Measurements from ENCODE around the gene HK3. TPM values are rescaled to one million over a fixed set of nuclear protein-coding genes. Genes with fewer than 3 reads are reported as not detected.

Gene HK3
- total and polyA plus RNA-seq, 8 donors = 0.54 to 97.0 (median 1.6) TPM

GRCh38 chr5:176892663-176893062 lies 6.5 kb downstream of the HK3 start:
- TF ChIP-seq CTCF (IDR thresholded peaks at IDR 0.05) = no peak
- H3K4me1 ChIP-seq = peaks cover 0 to 60% of the 10 kb centered on the region in 2 donors
- peaks cover 0 to 57% of the 10 kb centered on the region in 2 donors for H3K36me3 ChIP-seq
- no peak for DNase-seq
- no peaks in the 10 kb centered on the region for H3K9me3 ChIP-seq
- no peak for ATAC-seq
- no peak overlapping the region for H3K4me3 ChIP-seq
- peaks cover 0 to 5% of the 10 kb centered on the region in 2 donors for H3K27me3 ChIP-seq
- intact Hi-C loops (cut with DNase I) = no loop called here
- H3K27ac ChIP-seq = peak overlapping the region in 1 of 2 donors; percentile 90

GRCh38 chr5:176891331-176891958 lies 7.7 kb downstream of the HK3 start:
- Histone ChIP-seq H3K27ac (peak overlapping the region in 1 of 2 donors; percentile 90), H3K27me3 (peaks cover 0 to 5% of the 10 kb centered on the region in 2 donors), H3K4me3 (no peak overlapping the region), H3K9me3 (no peaks in the 10 kb centered on the region), H3K4me1 (peaks cover 0 to 49% of the 10 kb centered on the region in 2 donors), H3K36me3 (peaks cover 0 to 69% of the 10 kb centered on the region in 2 donors)
- intact Hi-C loops (cut with DNase I) = no loop called here
- no peak for DNase-seq
- no peak for ATAC-seq
- no peak for TF ChIP-seq CTCF (IDR thresholded peaks at IDR 0.05)

DNA sequence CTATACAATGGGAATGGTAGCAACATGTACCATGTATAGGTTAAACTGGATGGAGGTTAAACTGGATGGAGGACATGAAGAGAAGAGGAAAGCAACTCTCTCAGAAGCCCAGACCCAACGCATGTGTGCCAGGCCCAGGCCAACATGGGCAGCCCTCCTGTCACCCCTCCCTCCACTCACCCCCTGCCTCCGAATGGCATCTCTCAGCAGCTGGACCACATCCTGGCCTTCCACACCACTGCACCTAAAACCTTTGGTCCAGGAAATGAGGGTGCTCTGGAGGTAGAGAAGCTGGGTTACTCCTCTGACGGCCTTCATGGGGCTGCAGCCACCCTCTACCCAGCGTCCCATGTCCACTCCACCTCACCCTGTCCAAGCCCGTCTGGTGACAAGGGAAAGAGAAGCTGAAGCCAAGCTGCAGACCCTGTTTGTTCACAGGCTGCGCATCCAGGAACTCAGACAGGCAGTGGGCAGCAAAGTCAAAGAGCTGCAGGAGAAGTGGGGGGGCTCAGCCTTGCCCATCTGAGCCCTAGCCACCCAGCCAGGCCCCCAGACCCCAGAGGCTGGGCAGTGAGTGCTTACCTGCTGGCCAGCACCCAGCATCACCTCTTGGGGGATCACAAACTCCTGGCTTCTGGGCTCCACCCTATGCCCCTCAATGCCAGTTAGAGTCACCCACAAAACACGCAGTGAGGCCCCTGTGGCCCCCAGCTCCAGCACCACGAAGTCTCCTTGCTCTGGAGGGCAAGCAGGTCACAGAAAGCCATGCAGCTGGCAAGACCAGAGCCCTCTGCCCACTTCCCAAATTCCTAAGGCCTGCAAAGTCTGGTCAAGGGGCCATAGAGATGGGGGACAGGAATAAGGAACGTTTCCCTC lies 8.5 kb downstream of the HK3 start:
- Histone ChIP-seq H3K27ac (no peak overlapping the region), H3K27me3 (peaks cover 0 to 5% of the 10 kb centered on the region in 2 donors), H3K9me3 (no peaks in the 10 kb centered on the region), H3K4me1 (peaks cover 0 to 41% of the 10 kb centered on the region in 2 donors), H3K36me3 (peaks cover 0 to 77% of the 10 kb centered on the region in 2 donors), H3K4me3 (no peak overlapping the region)
- intact Hi-C loops (cut with DNase I) = no loop called here
- DNase-seq (no peak), ATAC-seq (no peak)
- TF ChIP-seq CTCF (IDR thresholded peaks at IDR 0.05) = no peak

DNA sequence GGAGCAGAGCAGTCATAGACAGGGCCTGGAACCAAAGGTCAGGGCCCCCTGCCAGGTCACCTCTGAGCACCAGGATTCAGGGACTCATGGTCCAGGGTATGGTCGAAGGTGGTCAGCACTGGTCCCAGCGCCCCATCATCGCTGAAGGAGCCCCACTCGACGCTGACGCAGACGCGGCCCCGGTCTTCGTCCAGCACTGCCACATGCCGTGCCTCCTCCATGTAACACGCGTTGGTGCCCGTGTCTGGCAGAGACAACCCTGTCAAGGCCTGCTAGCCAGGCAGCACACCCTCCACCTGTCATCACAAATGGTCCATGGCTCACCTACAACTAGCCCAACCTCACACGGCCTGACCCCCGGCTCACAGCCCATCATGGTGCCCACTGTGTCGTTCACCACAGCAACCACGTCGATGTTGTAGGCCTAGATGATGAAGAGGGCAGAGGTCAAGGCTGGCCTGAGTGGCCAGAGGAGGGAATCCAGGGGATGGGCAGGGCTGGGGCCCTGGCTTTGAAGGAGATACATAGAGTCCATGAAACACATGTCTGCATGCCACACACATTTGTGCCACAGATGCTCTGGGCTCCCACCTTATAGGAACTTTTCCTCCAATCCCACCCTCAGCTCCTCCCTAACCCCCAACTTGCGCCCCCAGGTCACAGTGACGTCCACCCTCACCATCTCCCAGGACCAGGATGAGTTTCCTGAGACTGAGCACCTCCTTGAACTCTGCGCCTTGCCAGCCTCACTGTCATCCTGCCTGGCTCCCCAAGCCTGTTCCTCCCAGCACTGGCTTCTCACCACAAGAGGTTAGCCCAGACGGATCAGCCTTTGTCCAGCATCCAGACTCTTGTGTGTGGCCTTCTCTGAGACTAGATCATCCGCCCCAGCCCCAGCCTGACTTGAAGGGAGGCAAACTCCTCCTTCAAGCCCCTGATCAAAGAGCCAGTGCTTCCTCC lies 9.5 kb downstream of the HK3 start:
- H3K27ac ChIP-seq = no peak overlapping the region
- TF ChIP-seq CTCF (IDR thresholded peaks at IDR 0.05) = no peak
- H3K27me3 ChIP-seq = peaks cover 0 to 5% of the 10 kb centered on the region in 2 donors
- DNase-seq (peak in 1 of 4 donors; percentile 28), ATAC-seq (no peak)
- intact Hi-C loops (cut with DNase I) = no loop called here
- H3K4me3 ChIP-seq = no peak overlapping the region
- H3K9me3 ChIP-seq = no peaks in the 10 kb centered on the region
- peaks cover 0 to 81% of the 10 kb centered on the region in 2 donors for H3K36me3 ChIP-seq
- peaks cover 0 to 30% of the 10 kb centered on the region in 2 donors for H3K4me1 ChIP-seq

Measured in left lung (tissue), 10 donors.